Activated CD4-positive, alpha-beta T cell treated with anti-CD3 and anti-CD28 coated beads for 4 hours (primary cell): ENCODE data around the gene PCNX3.
A peak's percentile ranks its signal among the peaks of the same experiment; 100 is the strongest.

Source experiments
- DNase-seq, 2 donors: peaks; one replicate each; pipeline ENCODE4 v3.0.0-alpha.2; 2020

PCNX3 gene

DNA sequence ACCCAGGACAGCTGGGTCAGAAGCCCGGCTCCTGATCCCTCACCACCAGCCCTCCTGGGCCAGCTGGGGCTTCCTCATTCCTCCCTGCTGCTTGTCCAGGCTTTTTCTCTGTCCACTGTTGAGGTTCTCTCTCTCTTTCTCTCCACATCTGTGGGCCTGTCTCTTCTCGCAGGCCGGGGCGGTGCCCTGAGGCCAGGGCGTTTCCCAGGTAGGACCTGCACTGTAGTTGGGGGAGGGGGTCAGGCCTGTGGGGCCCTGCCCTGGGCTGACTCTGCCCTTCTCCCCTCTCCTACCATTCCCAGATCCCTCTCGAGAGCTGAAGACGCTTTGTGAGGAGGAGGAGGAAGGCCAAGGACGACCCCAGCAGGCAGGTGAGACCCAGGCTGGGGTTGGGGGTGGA is 34.8 kb upstream of the PCNX3 start:
- DNase-seq, result no peak

- DNase-seq, result no peak
Observed at GRCh38 chr11:65581928-65582327, 33.6 kb upstream of the PCNX3 start.

DNA sequence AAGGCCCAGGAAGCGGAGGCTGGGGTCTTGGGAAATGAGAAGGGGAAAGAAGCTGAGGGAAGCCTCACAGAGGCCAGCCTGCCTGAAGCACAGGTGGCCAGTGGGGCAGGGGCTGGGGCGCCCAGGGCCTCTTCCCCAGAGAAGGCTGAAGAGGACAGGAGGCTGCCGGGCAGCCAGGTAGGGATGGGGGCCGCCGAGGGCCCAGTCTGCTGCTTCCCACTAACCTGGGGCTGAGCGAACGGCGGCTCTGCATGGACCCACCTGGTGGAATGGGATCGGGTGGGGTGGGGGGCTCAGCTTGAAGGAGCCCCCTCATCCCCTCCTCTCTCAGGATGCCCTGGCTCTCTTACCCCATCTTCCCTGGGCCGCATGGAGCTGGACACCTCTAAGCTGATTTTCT is 32.0 kb upstream of the PCNX3 start:
- DNase-seq, result no peak

DNA sequence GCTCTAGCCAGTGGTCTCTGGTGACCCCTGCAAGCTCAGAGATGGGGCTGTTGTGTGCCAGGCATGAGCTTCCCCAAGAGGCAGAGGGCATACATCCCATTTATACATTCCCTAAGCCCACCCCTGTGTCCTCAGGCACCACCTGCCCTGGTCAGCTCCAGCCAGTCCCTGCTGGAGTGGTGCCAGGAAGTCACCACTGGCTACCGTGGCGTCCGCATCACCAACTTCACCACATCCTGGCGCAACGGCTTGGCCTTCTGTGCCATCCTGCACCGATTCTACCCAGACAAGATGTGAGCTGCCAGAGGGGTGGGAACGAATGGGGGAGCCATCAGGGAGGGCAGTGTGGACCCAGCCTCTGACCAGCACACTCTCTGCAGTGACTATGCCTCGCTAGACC is 31.5 kb upstream of the PCNX3 start:
- DNase-seq, result no peak

DNA sequence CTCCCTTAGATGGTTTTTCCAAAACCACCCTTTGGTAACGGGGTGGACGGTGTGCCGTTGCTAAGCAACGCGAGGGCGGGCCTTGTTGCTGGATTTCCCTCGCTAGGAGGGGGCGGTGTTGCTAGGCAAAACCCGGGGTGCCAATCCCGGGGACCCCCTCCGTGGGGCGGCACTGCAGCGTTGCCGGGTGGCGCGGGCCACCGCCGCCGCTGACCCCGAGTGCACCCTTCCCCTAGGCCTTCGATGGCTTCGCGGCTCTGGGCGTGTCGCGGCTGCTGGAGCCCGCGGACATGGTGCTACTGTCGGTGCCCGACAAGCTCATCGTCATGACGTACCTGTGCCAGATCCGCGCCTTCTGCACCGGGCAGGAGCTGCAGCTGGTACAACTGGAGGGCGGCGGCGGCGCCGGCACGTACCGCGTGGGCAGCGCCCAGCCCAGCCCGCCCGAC is 30.8 kb upstream of the PCNX3 start:
- DNase-seq, result no peak

DNA sequence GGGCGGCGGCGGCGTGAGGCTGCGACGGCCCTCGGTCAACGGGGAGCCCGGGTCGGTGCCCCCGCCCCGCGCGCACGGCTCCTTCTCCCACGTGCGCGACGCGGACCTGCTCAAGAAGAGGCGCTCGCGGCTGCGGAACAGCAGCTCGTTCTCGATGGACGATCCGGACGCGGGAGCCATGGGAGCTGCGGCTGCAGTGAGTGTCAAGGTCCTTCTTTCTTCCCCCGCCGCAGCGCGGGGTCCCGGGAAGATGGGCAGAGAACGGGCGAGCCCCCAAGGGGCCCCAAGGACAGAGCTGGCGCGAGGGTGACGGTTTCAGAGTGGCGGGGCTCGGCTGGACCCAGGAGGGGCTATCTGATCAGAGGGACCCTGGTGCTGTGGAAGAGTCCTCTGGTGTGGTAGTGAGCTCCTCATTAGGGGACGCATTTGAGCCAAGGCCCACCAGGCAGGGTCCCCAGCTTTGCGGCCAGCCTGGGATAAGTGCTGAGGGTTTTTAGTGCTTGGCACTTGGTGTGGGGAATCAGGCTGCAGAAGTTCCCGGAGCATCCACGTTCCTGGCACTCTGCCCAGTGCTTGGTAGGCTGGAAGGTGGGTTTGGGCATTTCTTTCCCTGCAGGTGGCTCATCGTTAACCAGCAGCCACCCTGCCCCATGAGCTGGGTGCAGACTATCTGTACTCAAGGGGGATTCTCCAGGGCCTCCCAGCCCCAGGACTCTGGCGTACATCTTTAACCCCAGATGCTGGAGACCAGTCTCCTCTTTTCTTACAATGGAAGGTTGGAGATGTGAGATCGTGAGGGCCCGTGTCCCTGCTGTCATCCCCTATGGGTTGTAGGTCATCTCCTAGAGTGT is 30.0 kb upstream of the PCNX3 start:
- DNase-seq, result no peak

DNA sequence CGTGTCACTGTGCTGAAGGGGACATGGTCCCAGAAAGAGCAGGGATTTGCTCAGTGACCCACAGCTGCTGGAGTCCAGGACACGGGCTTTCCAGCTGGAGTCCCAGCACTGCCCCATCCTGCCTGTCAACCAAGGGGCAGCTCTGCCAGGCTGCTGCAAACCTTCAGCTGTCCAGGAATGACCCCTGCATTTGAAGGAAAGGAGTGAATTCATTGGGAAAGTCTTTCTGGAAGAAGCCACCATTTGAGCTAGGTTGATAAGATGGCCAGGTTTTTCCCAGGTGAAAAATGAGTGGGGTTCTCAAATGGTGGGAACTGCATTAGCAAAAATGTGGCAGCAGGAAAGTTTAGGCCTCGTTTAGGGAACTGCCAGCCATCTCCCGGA is 29.3 kb upstream of the PCNX3 start:
- DNase-seq, result no peak

DNA sequence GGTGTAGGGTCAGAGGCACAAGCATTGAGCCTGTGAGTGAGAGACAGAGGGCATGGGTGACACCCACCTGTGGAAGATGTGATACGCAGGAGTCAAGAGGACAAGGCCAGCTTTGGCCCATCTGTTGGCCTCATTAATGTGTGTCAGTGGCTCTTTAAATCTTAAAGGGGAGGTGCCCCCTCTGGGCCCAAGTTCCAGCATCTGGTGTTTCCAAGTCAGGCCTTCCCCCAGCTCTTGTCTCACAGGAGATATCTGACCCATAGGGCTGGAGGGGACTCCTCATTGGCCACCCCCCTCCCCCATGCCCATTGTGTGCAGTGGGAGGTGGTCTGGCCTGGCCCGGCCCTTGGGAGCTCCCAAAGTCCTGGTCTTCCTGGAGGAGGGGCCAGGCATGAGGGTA is 28.9 kb upstream of the PCNX3 start:
- no peak for DNase-seq

DNA sequence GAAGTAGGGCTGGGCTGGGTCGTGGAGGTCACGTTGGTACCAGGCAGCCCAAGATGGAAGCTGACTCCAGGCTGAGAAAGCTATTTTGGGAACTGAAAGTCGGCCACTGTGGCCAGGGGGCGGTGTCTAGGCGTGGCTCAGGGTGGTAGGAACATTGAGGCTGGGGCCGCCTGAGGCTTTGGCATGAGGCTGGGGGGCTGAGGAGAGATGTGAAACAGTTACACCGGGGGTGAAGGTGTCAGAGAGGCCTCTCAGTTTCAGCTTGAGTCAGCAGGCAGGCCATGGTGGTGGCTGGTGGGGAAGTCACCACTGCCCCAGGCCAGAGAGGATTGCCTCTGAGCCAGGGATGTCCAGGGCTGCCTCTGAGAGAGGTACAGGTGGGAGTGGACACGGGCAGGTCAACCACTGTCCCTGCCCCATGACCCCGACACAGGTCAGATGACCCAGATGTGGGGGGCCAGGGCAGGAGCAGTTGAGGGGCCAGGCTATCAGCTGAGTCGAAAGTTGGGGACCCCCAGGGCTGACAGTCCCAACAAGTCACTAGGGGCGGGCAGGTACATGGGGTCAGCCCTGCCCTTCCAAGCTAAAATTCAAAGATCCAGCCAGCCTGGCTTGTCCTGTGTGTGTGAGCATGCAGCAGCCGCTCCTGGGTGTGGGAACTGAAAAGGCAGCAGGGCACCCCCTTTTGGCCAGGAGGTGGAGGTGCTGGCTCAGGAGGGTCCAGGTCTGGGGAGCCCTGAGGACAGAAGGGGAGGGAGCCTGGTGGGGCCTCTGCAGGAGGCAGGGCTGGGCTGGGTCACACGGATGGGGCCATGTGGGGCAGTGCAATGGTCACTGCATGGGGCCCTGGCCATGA is 27.1 kb upstream of the PCNX3 start:
- peak; percentile 75 to 76 for DNase-seq

- DNase-seq, result no peak
Observed at GRCh38 chr11:65589444-65590239, 25.9 kb upstream of the PCNX3 start.

DNA sequence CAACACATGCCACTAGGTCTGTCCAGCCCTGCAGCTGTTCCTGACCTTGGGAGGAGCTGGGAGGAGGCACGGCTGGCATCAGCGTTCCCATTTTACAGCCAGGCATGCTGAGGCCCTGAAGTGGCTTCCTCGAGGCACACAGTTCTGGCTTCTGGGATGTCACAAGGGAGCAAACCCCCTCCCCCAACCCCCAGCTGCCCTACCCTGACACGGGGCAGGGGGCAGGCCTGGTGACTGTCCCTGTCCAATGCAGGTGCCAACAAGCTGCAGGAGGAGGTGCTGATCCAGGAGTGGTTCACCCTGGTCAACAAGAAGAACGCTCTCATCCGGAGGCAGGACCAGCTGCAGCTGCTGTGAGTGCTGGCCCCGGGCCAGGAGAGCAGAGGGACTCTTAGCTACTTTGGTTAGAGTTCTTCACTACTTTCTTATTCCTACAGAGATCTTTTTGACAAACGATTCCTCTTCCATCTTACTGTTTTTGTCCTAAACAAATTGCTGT is 25.3 kb upstream of the PCNX3 start:
- DNase-seq, result no peak

GRCh38 chr11:65591939-65592857 is 23.4 kb upstream of the PCNX3 start:
- DNase-seq, result no peak

- DNase-seq, result no peak
Observed at GRCh38 chr11:65592858-65593517, 22.6 kb upstream of the PCNX3 start.

DNA sequence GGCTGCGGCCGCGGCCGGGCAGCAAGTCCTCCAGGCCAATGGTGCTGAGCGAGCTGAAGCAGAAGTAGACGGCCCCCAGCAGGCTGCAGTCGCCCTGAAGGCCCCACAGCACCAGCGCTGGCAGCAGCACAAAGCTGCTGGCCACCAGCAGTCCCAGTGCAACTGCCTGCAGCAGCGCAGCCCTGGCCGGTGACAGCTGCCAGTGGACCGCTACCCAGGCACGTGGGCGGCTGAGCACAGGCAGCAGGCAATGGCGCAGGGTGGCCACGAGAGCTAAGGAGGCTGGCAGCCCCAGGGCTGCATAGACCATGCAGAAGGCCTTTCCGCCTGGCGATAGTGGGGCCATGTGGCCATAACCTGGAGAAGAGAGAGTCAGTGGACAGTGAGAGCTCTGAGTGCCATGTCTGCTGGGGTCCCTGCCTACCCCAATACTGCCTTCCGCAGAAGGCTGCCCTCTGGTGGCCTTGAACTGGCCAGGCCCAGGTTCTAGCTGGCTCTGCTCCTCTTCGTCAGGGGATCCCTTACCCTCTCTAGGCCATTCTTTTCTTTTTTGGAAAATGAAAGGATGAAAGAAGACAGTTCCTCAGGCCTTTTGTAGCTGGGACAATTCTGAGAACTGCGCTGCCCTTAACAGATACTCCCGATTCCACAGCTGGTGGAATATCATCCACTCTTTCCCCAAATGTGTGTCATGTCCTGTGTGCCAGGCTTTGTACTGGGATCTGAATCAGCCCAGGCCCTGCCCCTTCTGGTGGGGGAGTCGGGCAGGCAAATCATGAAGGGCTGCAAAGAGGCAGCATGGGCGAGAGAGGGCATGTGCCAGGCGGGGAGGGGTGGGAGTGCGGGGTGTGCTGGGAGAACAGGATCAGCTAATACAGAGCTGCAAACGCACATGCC is 21.8 kb upstream of the PCNX3 start:
- peak in 1 of 2 donors; percentile 51 for DNase-seq

- no peak for DNase-seq
Observed at GRCh38 chr11:65595131-65595530, 20.4 kb upstream of the PCNX3 start.

GRCh38 chr11:65595543-65596281 is 19.9 kb upstream of the PCNX3 start, which contains the start of gene KCNK7:
TSS of gene KCNK7 (minus strand) at chr11:65595800. CDS start at chr11:65595772, 28 bp downstream.
- DNase-seq, result no peak

DNA sequence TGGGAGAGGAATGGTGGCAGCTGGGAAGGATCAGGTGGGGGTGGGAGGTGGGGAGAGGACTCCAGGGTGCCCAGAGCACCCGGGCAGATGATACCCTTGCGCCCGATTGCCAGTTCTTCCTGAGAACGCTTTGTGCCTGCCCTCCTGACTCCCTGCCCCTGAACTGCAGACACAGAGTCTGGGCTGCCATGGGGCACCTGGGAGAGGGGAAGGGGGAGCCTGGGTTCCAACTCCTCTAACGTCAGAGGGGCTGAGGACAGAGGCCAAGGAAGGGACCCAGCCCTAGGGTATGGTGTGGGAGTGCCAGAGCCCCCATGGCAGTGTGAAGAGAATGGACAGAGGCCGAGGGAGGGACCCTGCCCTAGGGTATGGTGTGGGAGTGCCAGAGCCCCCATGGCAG is 19.1 kb upstream of the PCNX3 start:
- DNase-seq, result no peak

GRCh38 chr11:65598258-65598699 is 17.3 kb upstream of the PCNX3 start:
- DNase-seq, result no peak
